ENCODE data around the gene MINDY1. TPM values are rescaled to one million over a fixed set of nuclear protein-coding genes. Genes with fewer than 3 reads are reported as not detected.

MINDY1 gene
- total and polyA plus RNA-seq, 10 of the 15 experiments (the other 5 are each of a cell fraction or from before 2014, with no cell fraction given), result 0.48 to 8.8 (median 5.0) TPM

DNA sequence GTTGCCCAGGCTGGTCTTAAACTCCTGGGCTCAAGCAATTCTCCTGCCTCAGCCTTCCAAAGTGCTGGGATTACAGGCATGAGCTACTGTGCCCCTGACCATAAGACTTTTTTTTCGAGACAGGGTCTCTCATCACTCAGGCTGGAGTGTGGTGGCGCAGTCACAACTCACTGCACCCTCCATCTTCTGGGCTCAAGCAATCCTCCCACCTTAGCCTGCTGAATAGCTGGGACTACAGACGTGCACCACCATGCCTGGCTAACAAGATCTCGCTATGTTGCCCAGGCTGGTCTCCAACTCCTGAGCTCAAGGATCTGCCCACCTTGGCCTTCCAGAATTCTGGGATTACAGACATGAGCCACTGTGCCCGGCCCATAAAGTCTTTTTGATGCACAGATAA is 42.8 kb upstream of the MINDY1 start:
- POLR2A ChIA-PET, result interaction anchor here (0.7 to 5.6 kb wide), 3 partner anchors 9 to 16 kb away, joined by 3 to 65 read pairs (median 4); partner anchors contain the start of genes CDC42SE1 and MLLT11
- H3K9ac ChIP-seq (ENCODE audit: control insufficient read depth, insufficient read depth, low read length), result no peak overlapping the region
- RAD21 ChIA-PET (ENCODE audit: unreplicated experiment), result no interaction called here
- H3K4me3 ChIP-seq, result no peak overlapping the region
- no peak for TF ChIP-seq NRF1 (conservative IDR thresholded peaks at IDR 0.05; ENCODE audit: low read depth, low read length)
- TF ChIP-seq SUPT20H (IDR thresholded peaks at IDR 0.05; ENCODE audit: borderline replicate concordance, control insufficient read depth, low read depth, low read length), result no peak
- TF ChIP-seq, protein P1, sequence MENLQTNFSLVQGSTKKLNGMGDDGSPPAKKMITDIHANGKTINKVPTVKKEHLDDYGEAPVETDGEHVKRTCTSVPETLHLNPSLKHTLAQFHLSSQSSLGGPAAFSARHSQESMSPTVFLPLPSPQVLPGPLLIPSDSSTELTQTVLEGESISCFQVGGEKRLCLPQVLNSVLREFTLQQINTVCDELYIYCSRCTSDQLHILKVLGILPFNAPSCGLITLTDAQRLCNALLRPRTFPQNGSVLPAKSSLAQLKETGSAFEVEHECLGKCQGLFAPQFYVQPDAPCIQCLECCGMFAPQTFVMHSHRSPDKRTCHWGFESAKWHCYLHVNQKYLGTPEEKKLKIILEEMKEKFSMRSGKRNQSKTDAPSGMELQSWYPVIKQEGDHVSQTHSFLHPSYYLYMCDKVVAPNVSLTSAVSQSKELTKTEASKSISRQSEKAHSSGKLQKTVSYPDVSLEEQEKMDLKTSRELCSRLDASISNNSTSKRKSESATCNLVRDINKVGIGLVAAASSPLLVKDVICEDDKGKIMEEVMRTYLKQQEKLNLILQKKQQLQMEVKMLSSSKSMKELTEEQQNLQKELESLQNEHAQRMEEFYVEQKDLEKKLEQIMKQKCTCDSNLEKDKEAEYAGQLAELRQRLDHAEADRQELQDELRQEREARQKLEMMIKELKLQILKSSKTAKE (IDR thresholded peaks at IDR 0.05; ENCODE audit: low read depth, poor library complexity, severe bottlenecking), result no peak
- TF ChIP-seq POLR2AphosphoS2 (IDR thresholded peaks at IDR 0.05; ENCODE audit: low read depth, low read length), result 0 out of 2 replicates have a peak, but pooled peaks have one; percentile 26
- TF ChIP-seq POLR2AphosphoS5 (IDR thresholded peaks at IDR 0.05; ENCODE audit: low read length), result no peak
- no peak for TF ChIP-seq ZNF622 (IDR thresholded peaks at IDR 0.05)
- peak; percentile 67 for TF ChIP-seq POLR2A (IDR thresholded peaks at IDR 0.05; ENCODE audit: low read depth, low read length)
- no peak overlapping the region for H3K27ac ChIP-seq (ENCODE audit: control insufficient read depth, insufficient read depth)
- DNase-seq (ENCODE audit: low read depth, low spot score) (no peak), FAIRE-seq (no peak), ATAC-seq (no peak)
- CTCF ChIA-PET, result interaction anchor here (1.0 to 9.5 kb wide), 4 partner anchors 10 to 53 kb away, joined by 3 to 76 read pairs (median 4); partner anchors contain the start of genes CDC42SE1, MINDY1 and MLLT11
- no peak overlapping the region for H2AFZ ChIP-seq (ENCODE audit: control insufficient read depth, low read depth, low read length)
- WGBS (ENCODE audit: insufficient coverage, insufficient replicate concordance, low lambda C conversion rate, missing lambda C conversion rate), result 94% methylated on average over 5 of the region's 5 CpGs
- in situ Hi-C loops (cut with MboI) (no loop called here), intact Hi-C loops (cut with micrococcal nuclease; ENCODE audit: unreplicated experiment) (no loop called here)
- H3K27me3 ChIP-seq (replicated peaks in 1 of 2; ENCODE audit: control insufficient read depth in 2 of 2, insufficient read depth in 2 of 2, low read length in 1 of 2), result no peaks in the 10 kb centered on the region
- no peaks in the 10 kb centered on the region for H3K9me3 ChIP-seq (replicated peaks; ENCODE audit: control insufficient read depth, insufficient read depth, low read length)
- H4K20me1 ChIP-seq (ENCODE audit: control insufficient read depth, insufficient read depth), result no peaks in the 10 kb centered on the region; the same call in 1 of the 2 replicates
- H3K36me3 ChIP-seq (ENCODE audit: control insufficient read depth in 2 of 2, insufficient read depth in 2 of 2, low read length in 1 of 2), result peaks cover 6 to 25% of the 10 kb centered on the region in 2 experiments
- H3K4me1 ChIP-seq (ENCODE audit: control insufficient read depth, insufficient read depth, low read length), result peaks cover 8% of the 10 kb centered on the region; the same call in 1 of the 2 replicates
- no TSS peak for BruUV-seq (replicated peaks)
- H3K79me2 ChIP-seq (ENCODE audit: control insufficient read depth, insufficient read depth, low read length), result no peaks in the 10 kb centered on the region
- SMC1A ChIA-PET (ENCODE audit: uncharacterized antibody, unreplicated experiment), result interaction anchor here (1.1 to 2.0 kb wide), 2 partner anchors 25 to 50 kb away, joined by 3 to 6 read pairs; no protein-coding TSS in a partner anchor
- no peak overlapping the region for H3K4me2 ChIP-seq (ENCODE audit: control insufficient read depth, insufficient read depth)
